Measurements from ENCODE around the gene ARPC3. TPM values are rescaled to one million over a fixed set of nuclear protein-coding genes. Genes with fewer than 3 reads are reported as not detected.

The ARPC3 gene
- total RNA-seq, 2 donors from 2014 or later = 252 to 321 TPM

DNA sequence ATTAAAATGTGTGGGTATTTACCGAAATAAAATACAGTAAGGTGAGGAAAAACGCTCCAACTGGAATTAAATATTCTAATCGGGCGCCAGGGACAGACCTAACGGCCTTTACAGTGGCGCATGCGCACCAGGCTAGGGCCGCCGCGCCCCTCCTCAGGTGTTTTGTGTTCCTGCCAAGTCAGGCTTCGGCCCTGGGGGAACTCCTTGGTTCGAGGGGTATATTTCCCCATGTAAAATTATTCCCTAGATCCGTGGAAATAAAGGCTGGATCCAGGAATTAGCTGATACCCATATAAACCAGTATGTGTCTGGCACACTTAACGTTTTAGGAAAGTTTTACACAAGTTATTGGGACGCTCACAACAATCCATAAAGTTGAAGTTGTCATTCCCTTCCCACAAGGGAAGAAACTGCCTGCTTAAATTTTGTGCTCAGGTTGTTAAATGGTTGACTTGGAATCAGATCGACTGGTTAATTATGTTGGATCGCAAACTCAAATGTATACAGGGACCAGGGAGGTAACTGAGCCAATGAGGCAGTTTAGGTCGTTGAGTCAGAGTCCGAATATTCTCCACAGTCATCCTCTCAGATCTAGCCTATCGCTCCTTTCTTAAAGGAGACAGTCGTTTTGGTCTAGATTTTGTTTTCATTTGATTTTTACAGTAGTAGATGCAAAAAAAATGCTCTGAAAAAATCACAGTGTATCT, 46.0 kb downstream of the ARPC3 start:
- Histone ChIP-seq H3K9me3 (no peaks in the 10 kb centered on the region), H3K4me3 (peak overlapping the region; percentile 99), H3K36me3 (no peaks in the 10 kb centered on the region), H3K27me3 (no peaks in the 10 kb centered on the region), H3K9ac (ENCODE audit: low read depth in 2 of 2, low read length in 2 of 2) (peak overlapping the region; percentile 72 to 90), H3K27ac (peak overlapping the region; percentile 91), H3K4me1 (peaks cover 7% of the 10 kb centered on the region)
- intact Hi-C loops (cut with DNase I) = no loop called here
- TF ChIP-seq, protein P1, sequence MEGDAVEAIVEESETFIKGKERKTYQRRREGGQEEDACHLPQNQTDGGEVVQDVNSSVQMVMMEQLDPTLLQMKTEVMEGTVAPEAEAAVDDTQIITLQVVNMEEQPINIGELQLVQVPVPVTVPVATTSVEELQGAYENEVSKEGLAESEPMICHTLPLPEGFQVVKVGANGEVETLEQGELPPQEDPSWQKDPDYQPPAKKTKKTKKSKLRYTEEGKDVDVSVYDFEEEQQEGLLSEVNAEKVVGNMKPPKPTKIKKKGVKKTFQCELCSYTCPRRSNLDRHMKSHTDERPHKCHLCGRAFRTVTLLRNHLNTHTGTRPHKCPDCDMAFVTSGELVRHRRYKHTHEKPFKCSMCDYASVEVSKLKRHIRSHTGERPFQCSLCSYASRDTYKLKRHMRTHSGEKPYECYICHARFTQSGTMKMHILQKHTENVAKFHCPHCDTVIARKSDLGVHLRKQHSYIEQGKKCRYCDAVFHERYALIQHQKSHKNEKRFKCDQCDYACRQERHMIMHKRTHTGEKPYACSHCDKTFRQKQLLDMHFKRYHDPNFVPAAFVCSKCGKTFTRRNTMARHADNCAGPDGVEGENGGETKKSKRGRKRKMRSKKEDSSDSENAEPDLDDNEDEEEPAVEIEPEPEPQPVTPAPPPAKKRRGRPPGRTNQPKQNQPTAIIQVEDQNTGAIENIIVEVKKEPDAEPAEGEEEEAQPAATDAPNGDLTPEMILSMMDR (IDR thresholded peaks at IDR 0.05) = no peak
- DNase-seq = peak; percentile 79

GRCh38 chr12:110403146-110403975, 46.8 kb downstream of the ARPC3 start, which contains the start of gene ANAPC7:
ANAPC7 (minus strand) TSS chr12:110403708; CDS start chr12:110403627, 81 bp downstream.
- intact Hi-C loops (cut with DNase I) = no loop called here
- Histone ChIP-seq H3K9me3 (no peaks in the 10 kb centered on the region), H3K27me3 (no peaks in the 10 kb centered on the region), H3K27ac (peak within 1 kb of the TSS; percentile 91), H3K4me1 (peaks cover 7% of the 10 kb centered on the region), H3K9ac (ENCODE audit: low read depth in 2 of 2, low read length in 2 of 2) (peak within 1 kb of the TSS; percentile 72 to 90), H3K4me3 (peak within 1 kb of the TSS; percentile 99), H3K36me3 (no peaks in the 10 kb centered on the region)
- TF ChIP-seq, protein P1 (IDR thresholded peaks at IDR 0.05) = no peak
- peak; percentile 93 for DNase-seq

Other genes with a start within 250 kb of the ARPC3 start
- 100 to 1,000 TPM; 248 to 311 TPM for gene ATP2A2, start 169.1 kb downstream of the ARPC3 start, total RNA-seq
- gene ANAPC7, start 46.6 kb downstream of the ARPC3 start, total RNA-seq = 10 to 100 TPM; 22.1 to 40.1 TPM
- gene GPN3, start 17.9 kb upstream of the ARPC3 start, total RNA-seq = 10 to 100 TPM; 10.9 to 21.8 TPM
- 1 to 10 TPM; 1.6 TPM for gene FAM216A, start 18.5 kb upstream of the ARPC3 start, total RNA-seq
- gene VPS29, start 51.8 kb upstream of the ARPC3 start, total RNA-seq = 100 to 1,000 TPM; 120 to 130 TPM
- gene RAD9B, start 52.0 kb upstream of the ARPC3 start, total RNA-seq = under 1 TPM; 0.19 to 0.69 TPM
- gene PPTC7, start 133.0 kb upstream of the ARPC3 start, total RNA-seq = 10 to 100 TPM; 25.7 to 34.9 TPM
- gene TCTN1, start 163.8 kb upstream of the ARPC3 start, total RNA-seq = 10 to 100 TPM in 1 of 2 donors, 1 to 10 TPM in 1; 9.2 to 10.2 TPM
- gene HVCN1, start 238.8 kb upstream of the ARPC3 start, total RNA-seq = 1 to 10 TPM; 1.5 to 2.1 TPM

Measured in colonic mucosa (tissue), 4 donors.